AG20443 (cell line): Measurements from ENCODE around the gene CHD2.

Source experiments
- DNase-seq: peaks from one replicate; pipeline ENCODE4 v3.0.0; 2012; ENCODE audit warnings: low spot score, mixed read lengths

CHD2 gene

GRCh38 chr15:92932946-92933649 lies 33.0 kb downstream of the CHD2 start:
- no peak for DNase-seq

DNA sequence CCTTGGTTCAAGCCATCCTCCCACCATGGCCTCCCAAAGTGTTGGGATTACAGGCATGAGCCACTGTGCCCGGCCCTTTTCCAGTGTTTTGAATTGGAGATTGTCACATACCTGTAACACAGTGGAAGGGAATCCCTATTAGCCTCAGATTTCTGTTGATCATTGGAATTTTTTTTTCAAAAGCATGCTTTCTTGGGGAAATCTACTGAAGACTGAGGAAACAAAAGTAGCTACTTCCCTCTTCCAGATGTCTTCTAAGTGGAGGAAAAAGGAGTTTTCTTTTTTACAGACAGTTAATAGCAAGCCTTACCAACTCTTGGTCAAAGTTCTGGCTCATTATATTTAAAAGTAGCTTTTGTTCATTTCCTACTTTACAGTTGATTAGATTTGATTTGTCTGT lies 33.7 kb downstream of the CHD2 start:
- DNase-seq = no peak

GRCh38 chr15:92934716-92935115 lies 34.6 kb downstream of the CHD2 start:
- no peak for DNase-seq

DNA sequence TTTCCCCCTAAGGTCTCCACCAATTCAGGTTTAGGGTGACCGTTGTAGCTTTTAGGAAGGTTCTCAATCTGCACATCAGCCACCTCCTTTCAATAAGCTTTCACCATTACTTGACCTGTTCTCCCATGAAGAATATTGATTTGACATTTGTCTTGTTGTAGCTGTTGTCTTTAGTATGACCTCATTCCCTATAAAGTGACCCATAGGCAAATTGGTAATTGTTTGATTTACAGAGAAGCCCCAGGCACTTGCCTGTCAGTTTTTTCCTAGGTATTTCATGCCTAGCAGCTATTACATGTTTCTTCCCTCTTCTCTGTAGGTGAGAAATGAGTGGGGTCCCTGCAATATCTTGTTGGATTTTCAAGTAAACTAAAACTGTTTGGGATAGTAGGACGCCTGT lies 36.0 kb downstream of the CHD2 start:
- no peak for DNase-seq

DNA sequence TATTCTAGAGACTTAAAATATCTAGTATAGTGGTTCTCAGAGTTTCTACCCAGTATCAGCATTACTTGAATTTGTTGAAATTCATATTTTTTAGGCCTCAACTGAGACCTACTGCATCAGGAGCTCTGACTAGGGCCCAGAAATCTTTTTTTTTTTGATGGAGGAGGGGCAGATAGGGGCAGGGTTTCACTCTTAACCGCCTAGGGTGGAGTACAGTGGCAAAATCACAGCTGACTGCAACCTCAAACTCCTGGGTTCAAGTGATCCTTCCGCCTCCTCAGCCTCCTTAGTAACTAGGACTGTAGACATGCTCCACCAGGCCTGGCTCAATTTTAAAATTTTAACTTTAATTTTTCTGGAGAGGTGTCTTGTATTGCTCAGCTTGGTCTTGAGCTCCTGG lies 36.6 kb downstream of the CHD2 start:
- no peak for DNase-seq

GRCh38 chr15:92937901-92938300 lies 37.8 kb downstream of the CHD2 start:
- no peak for DNase-seq

DNA sequence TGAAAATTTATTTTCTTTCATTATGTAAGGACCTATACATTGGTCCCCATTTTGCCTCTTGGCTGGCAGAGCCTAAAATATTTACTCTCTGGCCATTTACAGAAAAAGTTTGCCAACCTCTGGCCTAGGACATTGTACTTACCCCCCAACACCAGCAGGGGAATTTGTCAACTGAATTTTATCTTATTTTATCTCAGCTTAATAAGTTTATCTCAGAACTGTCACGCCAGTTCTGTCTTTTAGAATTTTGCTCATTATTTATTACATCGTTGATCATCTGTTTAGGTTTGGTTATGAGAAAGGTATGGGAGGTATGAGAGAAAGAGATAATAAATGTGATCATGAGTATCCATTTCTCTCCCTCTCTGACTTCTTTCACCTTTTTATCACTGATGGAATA lies 38.3 kb downstream of the CHD2 start:
- no peak for DNase-seq

GRCh38 chr15:92941668-92942067 lies 41.5 kb downstream of the CHD2 start:
- no peak for DNase-seq

GRCh38 chr15:92942706-92943105 lies 42.6 kb downstream of the CHD2 start:
- DNase-seq = no peak

DNA sequence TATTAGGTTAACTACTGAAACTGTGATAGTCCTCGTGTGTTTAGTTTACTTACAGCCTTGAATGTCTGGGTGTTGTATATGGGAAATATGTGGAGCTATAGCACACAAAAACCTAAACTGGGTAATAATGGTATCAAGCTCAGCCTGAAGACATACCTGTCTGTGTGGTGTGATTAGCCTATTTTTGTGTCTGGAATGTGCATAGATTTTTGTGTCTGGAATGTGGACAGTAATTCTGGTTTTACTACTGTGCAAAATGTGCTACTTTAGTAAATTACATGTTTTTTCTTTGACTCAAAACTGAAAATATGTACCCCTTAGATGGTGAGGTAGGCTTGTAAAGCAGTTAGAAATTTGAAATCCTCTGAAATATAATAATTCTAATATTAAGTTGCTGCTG lies 43.5 kb downstream of the CHD2 start:
- no peak for DNase-seq

GRCh38 chr15:92944946-92945521 lies 44.9 kb downstream of the CHD2 start:
- no peak for DNase-seq

DNA sequence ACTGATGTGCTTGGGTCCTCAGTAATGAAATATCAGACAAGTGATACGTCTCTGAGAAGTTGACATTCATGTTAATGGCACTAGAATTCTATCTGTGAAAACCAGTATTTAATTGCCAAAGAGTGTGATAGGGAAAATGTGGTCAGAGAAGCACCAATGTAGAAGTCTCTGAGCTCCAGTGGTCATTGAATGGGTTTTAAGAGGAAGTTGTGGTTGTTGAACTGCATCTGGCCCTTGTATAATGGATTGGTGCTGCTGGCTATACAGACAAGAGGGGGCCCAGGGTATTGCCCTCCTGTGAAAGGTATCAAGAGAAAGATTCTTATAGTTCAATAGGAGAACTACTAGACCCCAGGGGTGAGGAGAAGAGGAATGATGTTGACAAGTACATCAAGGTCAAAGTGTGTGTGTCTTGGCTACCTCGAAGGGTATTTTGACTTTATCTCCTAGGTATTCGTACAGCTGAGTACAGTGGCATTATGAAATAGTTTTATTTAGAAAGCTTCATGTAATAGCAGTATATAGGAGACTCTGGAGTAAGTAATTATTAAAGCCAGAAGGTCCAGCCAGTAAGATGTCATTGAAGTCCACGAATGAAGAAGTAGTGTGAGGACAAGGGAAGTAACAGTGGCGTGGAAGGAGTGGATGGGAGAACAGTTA lies 47.1 kb downstream of the CHD2 start:
- DNase-seq = no peak

- no peak for DNase-seq
Measured at GRCh38 chr15:92949604-92950249, 49.6 kb downstream of the CHD2 start.

- DNase-seq = no peak
Measured at GRCh38 chr15:92951800-92952457, 51.8 kb downstream of the CHD2 start.

DNA sequence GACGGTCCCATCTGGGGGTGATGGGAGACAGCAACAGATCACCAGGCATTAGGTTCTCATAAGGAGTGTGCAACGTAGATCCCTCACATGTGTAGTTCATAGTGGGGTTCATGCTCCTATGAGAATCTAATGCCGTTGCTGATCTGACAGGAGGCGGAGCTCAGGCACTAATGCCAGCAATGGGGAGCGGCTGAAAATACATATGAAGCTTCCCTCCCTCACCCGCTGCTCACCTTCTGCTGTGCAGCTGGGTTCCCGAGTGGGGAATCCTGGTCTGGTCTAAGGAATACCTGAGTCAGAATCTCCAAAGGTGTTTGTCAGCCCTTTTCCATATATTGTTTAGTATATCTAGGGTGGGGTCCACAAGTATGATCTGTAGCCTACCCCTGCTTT lies 52.3 kb downstream of the CHD2 start:
- DNase-seq = no peak

DNA sequence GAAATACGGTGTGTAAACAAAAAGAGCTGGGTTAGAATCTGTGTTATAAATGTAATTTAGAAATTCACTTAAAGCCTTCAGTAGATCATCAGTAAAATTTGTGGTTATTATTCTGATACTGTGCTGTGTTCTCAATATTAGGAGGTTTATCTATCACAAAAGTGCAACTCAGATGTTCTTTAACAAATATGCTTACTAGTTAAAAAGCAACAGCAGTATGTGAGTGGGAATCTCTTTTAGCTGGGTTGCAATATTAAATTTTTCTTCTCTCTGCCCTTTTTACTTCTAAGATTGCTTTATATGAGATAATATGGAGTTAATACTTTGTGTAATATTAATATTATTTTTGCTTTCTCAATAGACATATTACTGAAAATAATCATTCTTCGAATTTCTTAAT lies 53.4 kb downstream of the CHD2 start:
- DNase-seq = no peak

DNA sequence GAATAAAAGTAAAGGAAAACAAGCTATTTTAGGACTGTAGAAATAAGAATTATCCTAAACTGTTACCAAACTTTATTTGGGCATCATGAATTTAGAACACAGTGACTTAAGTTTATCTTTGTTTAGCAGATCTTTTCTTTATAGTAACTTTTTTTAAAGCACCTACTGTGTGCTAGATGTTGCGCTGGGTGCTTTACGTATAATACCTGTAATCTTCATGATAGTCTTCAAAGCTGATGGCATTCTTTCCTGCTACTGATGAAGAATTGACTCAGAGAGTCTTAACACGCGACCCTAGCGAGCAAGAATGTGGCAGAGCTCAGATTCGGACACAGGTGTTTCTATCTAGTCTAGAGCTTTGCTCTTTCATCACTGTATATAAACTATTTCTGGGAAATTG lies 53.9 kb downstream of the CHD2 start:
- no peak for DNase-seq

GRCh38 chr15:92954578-92954977 lies 54.5 kb downstream of the CHD2 start:
- DNase-seq = no peak

DNA sequence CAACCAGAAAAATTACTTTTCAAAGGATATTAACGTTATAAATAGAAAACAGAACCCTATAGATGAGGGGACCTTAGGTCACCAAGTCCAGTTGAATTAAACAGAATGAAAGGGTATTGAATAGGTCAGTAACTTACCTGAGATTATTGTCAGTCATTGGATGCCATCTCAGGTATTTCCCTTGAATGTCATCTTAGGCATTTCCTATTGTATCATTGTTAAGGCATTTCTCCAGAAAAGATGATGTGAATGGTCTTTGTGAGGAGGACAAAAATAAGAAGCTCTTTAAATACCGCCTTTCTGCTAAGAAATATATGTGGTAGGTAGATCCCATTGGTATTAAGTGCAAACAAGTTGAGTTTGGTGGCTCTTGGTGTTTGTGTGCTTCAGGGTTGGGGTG lies 55.6 kb downstream of the CHD2 start:
- no peak for DNase-seq

DNA sequence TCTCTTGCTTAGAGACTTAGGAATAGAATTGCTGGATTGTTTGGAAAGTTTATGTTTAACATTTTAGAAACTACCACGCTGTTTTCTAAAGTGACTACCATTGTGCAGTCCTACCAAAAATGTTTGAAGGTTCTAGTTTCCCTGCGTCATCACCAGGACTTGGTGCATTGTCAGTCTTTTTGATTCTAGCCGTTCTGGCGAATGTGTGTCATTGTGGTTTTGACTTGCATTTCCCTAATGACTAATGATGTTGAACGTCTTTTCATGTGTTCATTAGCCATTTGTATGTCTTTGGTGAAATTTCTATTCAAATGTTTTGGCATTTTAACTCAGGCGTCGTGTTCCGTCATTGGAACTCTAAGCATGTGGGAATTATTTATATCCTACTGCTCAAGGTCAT lies 58.0 kb downstream of the CHD2 start:
- DNase-seq = no peak

GRCh38 chr15:92959219-92959618 lies 59.1 kb downstream of the CHD2 start:
- DNase-seq = no peak

- DNase-seq = no peak
Measured at GRCh38 chr15:92960996-92961681, 61.0 kb downstream of the CHD2 start.
